ENCODE measurements around the gene LIAS. TPM values are rescaled to one million over a fixed set of nuclear protein-coding genes. Genes with fewer than 3 reads are reported as not detected.

LIAS gene
- total and polyA plus RNA-seq, 2 of the 13 experiments (the other 11 are each of a cell fraction or from before 2014, with no cell fraction given): 16.0 to 16.6 TPM

GRCh38 chr4:39458505-39459300 is at the start of gene LIAS, which contains the start of gene RPL9 (continued):
- TF ChIP-seq SOX6 (IDR thresholded peaks at IDR 0.05) (no peak), SOX6 (CRISPR knock-in tag; IDR thresholded peaks at IDR 0.05) (peak; percentile 26; the same call in 1 of the 2 replicates), PHB2 (IDR thresholded peaks at IDR 0.05; ENCODE audit: partially characterized antibody) (no peak), AHR (CRISPR knock-in tag; IDR thresholded peaks at IDR 0.05) (0 out of 2 replicates have a peak, but pooled peaks have one; percentile 48), TMF1 (CRISPR knock-in tag; IDR thresholded peaks at IDR 0.05; ENCODE audit: low read depth) (0 out of 2 replicates have a peak, but pooled peaks have one; percentile 80), ZNF780A (CRISPR knock-in tag; IDR thresholded peaks at IDR 0.05) (no peak), SP2 (CRISPR knock-in tag; IDR thresholded peaks at IDR 0.05) (no peak; the same call in 1 of the 2 replicates), ZNF615 (CRISPR knock-in tag; IDR thresholded peaks at IDR 0.05; ENCODE audit: borderline replicate concordance) (no peak), ZNF737 (CRISPR knock-in tag; IDR thresholded peaks at IDR 0.05; ENCODE audit: borderline replicate concordance) (0 out of 2 replicates have a peak, but pooled peaks have one; percentile 72), TGIF2 (CRISPR knock-in tag; IDR thresholded peaks at IDR 0.05) (no peak), ZNF691 (CRISPR knock-in tag; IDR thresholded peaks at IDR 0.05; ENCODE audit: borderline replicate concordance, low read depth) (0 out of 2 replicates have a peak, but pooled peaks have one; percentile 51), NR2F6 (IDR thresholded peaks at IDR 0.05) (0 out of 2 replicates have a peak, but pooled peaks have one; percentile 11), NR2F6 (CRISPR knock-in tag; IDR thresholded peaks at IDR 0.05) (peak; percentile 32; the same call in 1 of the 2 replicates), TAF15 (IDR thresholded peaks at IDR 0.05; ENCODE audit: low read depth, low read length, poor library complexity, severe bottlenecking) (no peak), ZNF616 (CRISPR knock-in tag; IDR thresholded peaks at IDR 0.05; ENCODE audit: low read depth) (peak; percentile 20; the same call in 1 of the 2 replicates), PHF20 (CRISPR knock-in tag; IDR thresholded peaks at IDR 0.05) (peak; percentile 91), ARID5B (CRISPR knock-in tag; IDR thresholded peaks at IDR 0.05) (peak; percentile 72), ZNF550 (CRISPR knock-in tag; IDR thresholded peaks at IDR 0.05; ENCODE audit: borderline replicate concordance) (no peak), RAD21 (CRISPR knock-in tag; IDR thresholded peaks at IDR 0.05) (no peak; the same call in 1 of the 2 replicates), ZNF605 (CRISPR knock-in tag; IDR thresholded peaks at IDR 0.05) (peak; percentile 82; the same call in 1 of the 2 replicates), MATR3 (CRISPR knock-in tag; IDR thresholded peaks at IDR 0.05) (no peak), MLX (CRISPR knock-in tag; IDR thresholded peaks at IDR 0.05) (no peak), HNRNPUL1 (IDR thresholded peaks at IDR 0.05; ENCODE audit: low read depth, low read length) (no peak), ZNF740 (CRISPR knock-in tag; IDR thresholded peaks at IDR 0.05) (no peak; the same call in 1 of the 2 replicates)

Data from HepG2 (cell line).